Right ventricle myocardium superior (tissue), 1 donor: ENCODE data around the gene TYW1B. TPM values are rescaled to one million over a fixed set of nuclear protein-coding genes. Genes with fewer than 3 reads are reported as not detected.
"Not testable (repeated sequence)": the region's sequence is repeated elsewhere in the genome, so short reads cannot be mapped to it uniquely, and the experiment has no call there.

Experiments used
- ATAC-seq: fragments of 200-7000 bp; cut with Tn5 transposase; one replicate; pipeline ENCODE4 v1.9.1; 2020; ENCODE audit warnings: mild to moderate bottlenecking; ENCODE audit not compliant: poor library complexity
- DNase-seq: peaks from one replicate; pipeline ENCODE4 v3.0.0-alpha.2; 2020
- intact Hi-C: fragments of 100-400 bp; cut with DNase I; formaldehyde crosslinking; loops from one replicate; pipeline ENCODE4 v1.11.2; 2022
- long read RNA-seq: library from polyadenylated mRNA; unstranded; transcript quantifications from one replicate; pipeline ENCODE4 v2.0.0, GENCODE V29; 2021
- total RNA-seq: library from RNA; stranded (reverse); fragmentation: NEBNext Ultra II Directional; extraction: Animal tissue kit (Norgen Biotek cat#: 25700); gene quantifications from one replicate; pipeline ENCODE4 v1.2.1, GENCODE V29; 2021
- donor health status: DM: no; HTN: yes; CAD: no; lungs with severe emphysema.

TYW1B gene, protein sequence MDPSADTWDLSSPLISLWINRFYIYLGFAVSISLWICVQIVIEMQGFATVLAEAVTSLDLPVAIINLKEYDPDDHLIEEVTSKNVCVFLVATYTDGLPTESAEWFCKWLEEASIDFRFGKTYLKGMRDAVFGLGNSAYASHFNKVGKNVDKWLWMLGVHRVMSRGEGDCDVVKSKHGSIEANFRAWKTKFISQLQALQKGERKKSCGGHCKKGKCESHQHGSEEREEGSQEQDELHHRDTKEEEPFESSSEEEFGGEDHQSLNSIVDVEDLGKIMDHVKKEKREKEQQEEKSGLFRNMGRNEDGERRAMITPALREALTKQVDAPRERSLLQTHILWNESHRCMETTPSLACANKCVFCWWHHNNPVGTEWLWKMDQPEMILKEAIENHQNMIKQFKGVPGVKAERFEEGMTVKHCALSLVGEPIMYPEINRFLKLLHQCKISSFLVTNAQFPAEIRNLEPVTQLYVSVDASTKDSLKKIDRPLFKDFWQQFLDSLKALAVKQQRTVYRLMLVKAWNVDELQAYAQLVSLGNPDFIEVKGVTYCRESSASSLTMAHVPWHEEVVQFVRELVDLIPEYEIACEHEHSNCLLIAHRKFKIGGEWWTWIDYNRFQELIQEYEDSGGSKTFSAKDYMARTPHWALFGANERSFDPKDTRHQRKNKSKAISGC
- 3.1 TPM for total RNA-seq
- long read RNA-seq, transcript TYW1B-203 (14 exons, 3,113 nt) = major isoform, 6 of 9 reads
- long read RNA-seq, partial matches to known transcripts = 1 of 9 reads
- long read RNA-seq, other reads (novel, unspliced or antisense) = 2 of 9 reads

DNA sequence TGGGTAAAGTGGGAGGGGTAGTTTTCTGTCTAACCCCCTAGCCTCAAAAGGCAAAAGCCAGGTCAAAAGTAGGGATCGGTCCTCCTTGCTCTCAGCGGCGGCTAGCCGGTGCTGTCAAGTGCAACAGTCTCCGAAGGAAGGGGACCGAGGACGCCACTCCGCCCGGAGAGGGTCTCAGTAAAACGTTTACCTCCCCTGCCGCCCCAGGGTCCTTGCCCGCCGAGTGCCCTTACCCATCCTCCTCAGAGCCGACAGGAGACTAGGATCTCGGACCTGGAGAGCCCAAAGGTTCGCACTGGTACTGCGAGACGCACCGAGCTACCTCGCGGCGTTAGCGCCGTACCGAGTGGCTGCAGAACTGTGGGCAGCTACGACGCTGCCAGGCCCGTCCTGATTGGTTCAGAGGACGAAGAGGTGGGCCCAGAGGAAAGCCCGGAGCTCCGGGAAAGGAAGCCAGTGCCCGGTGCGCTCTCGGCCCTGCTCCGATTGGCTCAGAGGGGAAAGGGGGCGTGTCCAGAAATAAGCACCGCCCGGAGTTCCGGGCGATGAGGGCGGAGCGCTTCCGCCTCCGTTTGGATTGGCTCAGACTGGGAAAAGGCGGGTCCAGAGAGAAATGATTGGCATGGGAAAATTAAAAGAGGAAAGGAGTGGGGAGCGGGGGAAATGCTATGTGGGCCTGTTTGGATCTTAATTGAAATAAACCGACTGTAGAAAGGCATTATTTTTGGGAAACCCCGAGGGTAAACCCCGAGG lies at the start of gene TYW1B:
Gene TYW1B (minus strand): TSS at position 362 of the 753 bp plus-strand sequence. CDS start 125 bp downstream, at position 237.
- intact Hi-C loops = not testable (repeated sequence)
- DNase-seq = peak; percentile 98
- peak; percentile 90 for ATAC-seq

GRCh38 chr7:72867591-72867990 lies 39.6 kb upstream of the TYW1B start:
- DNase-seq, ATAC-seq, intact Hi-C loops: not testable (repeated sequence)

DNA sequence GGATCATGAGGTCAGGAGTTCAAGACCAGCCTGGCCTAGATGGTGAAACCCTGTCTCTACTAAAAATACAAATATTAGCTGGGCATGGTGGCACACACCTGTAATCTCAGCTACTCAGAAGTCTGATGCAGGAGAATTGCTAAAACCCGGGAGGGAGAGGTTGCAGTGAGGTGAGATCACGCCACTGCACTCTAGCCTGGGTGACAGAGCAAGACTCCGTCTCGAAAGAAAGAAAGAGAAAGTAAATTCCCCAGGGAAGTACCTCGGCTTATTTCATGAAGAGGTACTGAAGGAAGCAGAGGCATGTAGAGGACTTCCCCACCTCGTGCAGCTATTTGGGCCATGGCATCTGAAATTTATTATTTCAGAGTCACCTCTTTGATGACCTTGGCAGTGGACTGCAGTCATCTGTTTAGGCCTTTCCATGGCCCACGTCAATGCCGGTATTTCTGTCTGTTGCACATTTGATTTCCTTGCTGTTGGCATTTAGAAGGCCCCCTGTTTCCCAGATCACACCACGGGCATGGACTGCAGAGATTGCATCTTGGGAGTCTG lies 30.9 kb upstream of the TYW1B start:
- intact Hi-C loops, ATAC-seq, DNase-seq: not testable (repeated sequence)

DNA sequence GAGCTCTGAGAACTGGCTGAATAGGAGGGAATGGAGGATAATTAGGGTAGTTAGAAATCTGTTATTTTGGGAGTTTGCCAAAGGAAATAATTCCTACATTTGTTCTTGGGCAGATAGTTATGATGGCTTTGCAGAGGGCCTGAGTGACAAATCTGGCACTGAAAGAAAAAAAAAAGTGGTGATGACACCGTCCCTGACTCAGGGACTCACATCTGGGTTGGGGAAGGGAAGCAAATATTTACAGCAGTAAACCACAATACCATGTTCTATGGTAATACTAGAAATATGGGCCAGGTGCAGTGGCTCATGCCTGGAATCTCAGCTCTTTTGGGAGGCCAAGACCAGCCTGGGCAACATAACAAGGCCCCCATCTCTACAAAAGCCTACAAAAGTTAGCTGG lies 29.9 kb upstream of the TYW1B start:
- DNase-seq, intact Hi-C loops, ATAC-seq: not testable (repeated sequence)

DNA sequence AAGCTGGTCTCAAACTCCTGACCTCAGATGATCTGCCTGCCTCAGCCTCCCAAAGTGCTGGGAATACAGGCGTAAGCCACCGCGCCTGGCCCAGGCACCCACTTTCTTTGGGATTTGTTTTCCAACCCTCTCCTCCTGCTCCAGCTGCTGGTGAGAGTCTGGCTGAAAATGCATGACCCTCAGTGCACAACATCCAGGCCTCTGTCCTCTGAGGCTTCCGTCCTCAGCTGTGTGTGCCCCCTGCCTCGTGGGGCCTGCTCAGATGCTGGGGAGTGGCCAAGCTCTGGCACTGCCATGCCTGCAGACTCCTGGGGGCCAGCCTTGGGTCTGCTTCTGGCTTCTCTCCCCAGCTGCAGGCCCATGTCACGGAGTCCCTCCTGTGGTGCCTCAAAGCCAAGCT lies 27.3 kb upstream of the TYW1B start:
- ATAC-seq, intact Hi-C loops, DNase-seq: not testable (repeated sequence)

DNA sequence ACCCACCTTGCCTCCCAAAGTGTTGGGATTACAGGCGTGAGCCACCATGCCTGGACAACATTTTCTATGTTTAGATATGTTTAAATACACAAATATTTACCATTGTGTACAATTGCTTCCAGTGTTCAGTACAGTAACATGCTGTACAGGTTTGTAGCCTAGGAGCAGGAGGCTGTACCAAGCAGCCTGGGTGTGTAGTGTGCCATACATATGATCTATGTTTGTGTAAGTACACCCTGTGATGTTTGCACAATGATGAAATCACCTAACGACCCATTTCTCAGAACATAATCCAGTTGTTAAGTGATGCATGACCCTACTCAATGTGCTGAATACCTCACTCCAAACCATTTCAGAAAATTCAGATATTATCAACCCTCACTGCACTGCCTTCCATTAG lies 24.9 kb upstream of the TYW1B start:
- DNase-seq, ATAC-seq, intact Hi-C loops: not testable (repeated sequence)

DNA sequence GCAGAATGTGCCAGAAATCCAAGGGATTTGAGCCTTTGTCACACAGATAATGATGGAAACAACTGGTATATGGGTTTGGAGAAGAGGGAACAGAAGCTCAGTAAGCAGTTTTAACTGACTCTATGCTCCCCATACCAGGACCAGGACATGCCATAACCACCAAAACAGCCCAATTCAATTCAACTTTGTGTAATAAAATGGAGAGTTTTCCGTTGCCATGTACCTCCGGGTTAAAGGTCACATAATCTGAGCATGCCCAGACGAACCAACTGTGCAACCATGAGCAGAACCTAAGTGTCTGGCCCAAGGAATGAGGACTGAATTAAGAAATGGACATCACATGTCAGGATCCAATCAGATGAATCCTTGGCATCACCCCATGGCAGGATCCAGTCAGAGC lies 22.7 kb upstream of the TYW1B start:
- ATAC-seq, intact Hi-C loops, DNase-seq: not testable (repeated sequence)

- DNase-seq, intact Hi-C loops, ATAC-seq: not testable (repeated sequence)
These were observed 16.1 kb upstream of the TYW1B start for GRCh38 chr7:72844146-72844545.

DNA sequence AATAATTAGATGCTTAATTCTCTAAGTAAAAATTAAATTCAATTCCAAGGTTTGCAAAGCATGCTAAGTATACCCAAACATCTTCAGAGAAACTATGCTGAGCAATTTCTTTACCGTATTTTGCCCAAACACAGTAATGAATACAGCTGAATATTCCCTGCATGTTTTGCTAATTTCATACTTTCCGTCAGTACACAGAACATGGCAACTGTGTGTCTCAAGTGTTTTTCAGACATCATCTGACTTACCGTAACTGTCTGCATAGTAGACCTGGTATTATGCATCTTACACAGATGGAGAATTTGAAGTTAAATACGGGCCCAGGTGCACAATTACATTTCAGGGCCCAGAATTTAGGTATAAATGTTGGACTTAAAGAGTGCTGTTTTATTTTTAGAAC lies 15.2 kb upstream of the TYW1B start:
- ATAC-seq, DNase-seq, intact Hi-C loops: not testable (repeated sequence)

DNA sequence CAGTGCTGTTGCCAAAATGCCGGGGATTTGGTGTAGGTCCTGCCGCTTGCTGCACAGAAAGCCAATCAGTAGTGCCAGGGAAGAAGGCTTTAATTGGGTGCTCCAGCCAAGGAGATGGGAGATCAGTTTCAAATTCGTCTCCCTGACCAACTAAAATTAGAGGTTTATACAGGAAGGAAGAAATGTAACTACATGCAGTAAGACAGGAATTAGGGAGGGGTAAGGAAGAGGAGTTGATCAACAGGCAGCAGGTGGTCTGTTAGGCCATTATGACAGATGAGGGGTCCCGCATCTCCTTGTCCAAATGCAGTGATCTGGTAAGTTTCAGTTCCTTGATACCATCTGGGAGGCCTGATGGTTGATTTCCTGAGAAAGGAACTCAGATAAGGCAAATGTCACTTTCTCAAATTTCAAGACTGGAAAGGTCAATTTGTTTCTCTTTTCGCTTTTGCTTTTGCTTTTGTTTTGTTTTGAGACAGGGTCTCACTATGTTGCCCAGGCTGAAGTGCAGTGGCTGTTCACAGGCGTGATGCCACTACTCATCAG lies 13.0 kb upstream of the TYW1B start:
- intact Hi-C loops, DNase-seq, ATAC-seq: not testable (repeated sequence)

GRCh38 chr7:72838315-72838714 lies 10.3 kb upstream of the TYW1B start:
- intact Hi-C loops, DNase-seq, ATAC-seq: not testable (repeated sequence)

DNA sequence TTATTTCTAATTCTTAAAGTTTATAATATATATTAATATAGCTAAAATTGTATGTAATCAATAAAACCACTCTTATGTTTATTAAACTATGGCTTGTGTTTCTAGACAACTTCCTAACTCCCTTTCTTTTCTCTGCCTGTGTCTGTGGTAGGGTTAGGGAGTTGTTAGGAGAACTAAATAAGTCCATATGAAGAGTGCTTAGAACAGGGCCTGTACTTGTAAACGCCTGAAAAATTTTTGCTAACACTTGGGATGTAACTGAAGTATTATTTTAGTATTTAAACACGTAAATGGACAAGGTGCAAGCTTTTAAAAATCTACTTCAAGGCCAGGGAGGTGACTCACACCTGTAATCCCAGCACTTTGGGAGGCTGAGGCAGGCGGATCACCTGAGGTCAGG lies 9.3 kb upstream of the TYW1B start:
- intact Hi-C loops, ATAC-seq, DNase-seq: not testable (repeated sequence)

- ATAC-seq, DNase-seq, intact Hi-C loops: not testable (repeated sequence)
These were observed 2.6 kb upstream of the TYW1B start for GRCh38 chr7:72830567-72830966.

DNA sequence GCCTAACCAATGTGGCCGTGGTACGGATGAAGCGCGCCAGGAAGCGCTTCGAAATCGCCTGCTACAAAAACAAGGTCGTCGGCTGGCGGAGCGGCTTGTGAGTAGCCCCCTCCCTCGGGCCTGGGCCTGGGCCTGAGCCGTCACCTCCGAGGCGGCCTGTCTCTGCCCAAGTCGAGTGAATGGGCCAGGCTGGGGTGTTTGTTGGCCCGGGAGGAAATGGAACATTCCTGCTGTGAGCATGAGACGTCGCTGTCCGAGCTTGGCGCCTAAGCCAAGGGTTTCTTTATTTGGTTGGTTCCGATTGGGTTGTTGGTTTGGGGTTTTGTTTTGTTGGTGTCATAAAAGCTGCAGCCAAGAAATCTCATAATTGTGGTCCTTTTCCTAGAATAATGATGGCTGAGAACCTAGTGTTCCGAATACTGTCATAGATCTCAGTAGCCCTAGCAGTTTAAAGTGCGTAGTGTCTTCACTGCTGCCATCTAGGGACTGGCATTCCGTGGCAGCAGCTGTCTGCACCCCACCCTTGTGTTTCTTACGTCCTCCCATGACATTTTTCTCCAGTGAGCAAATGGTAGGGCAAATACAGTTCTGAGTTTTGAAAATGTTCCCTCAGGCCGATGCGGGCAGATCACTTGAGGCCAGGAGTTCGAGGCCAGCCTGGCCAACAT lies 1.8 kb upstream of the TYW1B start:
- peak; percentile 62 for DNase-seq
- intact Hi-C loops = not testable (repeated sequence)

GRCh38 chr7:72829291-72829686 lies 1.3 kb upstream of the TYW1B start:
- peak; percentile 89 for ATAC-seq
- peak; percentile 96 for DNase-seq
- intact Hi-C loops = not testable (repeated sequence)

More for the DNA sequence above, 1.8 kb upstream of the TYW1B start:
- peak; percentile 73 for ATAC-seq

- ATAC-seq, DNase-seq, intact Hi-C loops: not testable (repeated sequence)
These were observed 4.0 kb downstream of the TYW1B start for GRCh38 chr7:72823765-72824732.
